GM21367 (cell line): ENCODE measurements around the gene ATP4A.

Experiments used
- ATAC-seq: cut with Tn5 transposase; IDR thresholded peaks from one replicate; pipeline ENCODE4 v1.9.1; 2021; ENCODE audit not compliant: unreplicated experiment

Gene ATP4A

GRCh38 chr19:35502751-35503150, 60.7 kb downstream of the ATP4A start:
- no peak for ATAC-seq

- no peak for ATAC-seq
Observed at GRCh38 chr19:35501684-35502083, 61.8 kb downstream of the ATP4A start.

DNA sequence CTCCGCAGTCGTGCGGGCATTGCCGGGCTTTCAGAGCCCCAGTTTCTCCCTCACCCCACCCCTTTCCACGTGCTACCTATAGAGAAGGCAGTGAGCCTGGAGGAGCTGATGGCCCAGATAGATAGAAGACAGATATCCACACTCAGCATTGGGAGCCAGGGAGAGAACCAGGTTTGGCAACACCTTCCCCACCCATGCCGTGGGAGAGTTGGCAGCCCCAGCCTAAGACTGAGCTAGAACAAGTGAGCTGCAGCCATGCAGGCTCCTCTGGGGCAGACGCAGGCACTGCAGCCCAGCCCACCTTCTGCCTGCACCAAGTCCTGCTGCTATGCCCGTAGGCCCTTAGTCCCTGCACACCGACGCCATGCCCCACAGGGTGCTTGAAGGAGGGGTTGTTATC, 62.8 kb downstream of the ATP4A start:
- ATAC-seq, result no peak
